ENCODE data around the gene MED15. TPM values are rescaled to one million over a fixed set of nuclear protein-coding genes. Genes with fewer than 3 reads are reported as not detected.

MED15 gene
- total and polyA plus RNA-seq, 2 of the 4 experiments (the other 2 are of a cell fraction) = 19.0 to 68.8 TPM

DNA sequence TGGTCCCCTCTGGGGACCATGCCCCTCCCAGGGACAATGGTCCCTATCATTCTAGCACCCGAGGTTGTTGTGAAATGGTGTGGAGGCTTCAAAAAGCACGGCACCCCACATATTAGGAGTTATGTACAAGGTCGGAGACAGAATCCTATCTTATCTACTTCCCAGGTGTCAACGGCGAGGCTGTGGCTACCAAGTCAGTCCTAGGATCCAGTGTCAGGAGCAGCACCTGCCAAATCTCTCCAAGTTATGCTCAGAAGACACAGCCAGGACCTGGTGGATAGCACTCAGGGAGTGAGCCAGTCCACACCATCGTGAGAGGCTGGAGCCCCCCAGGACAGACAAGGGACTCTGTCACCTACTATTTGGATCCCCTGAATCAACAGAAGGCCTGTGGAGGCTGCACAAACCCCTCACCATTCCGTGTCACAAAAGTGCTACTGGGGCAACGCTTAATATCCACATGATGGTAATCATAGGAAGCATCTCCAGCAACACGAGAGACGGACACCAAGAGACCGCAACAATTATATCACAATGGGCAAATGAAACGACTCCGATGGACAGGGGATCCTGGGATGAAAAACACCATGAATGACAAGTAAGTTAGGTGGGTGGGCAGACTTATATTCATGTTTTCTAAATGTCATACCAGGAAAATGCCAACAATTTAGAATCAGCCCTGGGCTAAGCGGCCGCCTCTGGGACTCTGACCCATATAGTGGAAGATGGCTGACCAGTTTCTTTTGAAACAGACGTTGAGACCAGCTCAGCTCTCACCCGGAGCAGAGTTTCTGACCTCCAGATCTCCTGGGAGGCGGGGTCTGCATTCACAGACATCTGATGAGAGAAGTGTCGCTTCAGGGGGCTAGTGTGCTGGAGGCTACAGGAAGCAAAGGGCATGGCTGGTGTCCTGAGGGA lies 108.4 kb downstream of the MED15 start:
- Histone ChIP-seq H3K4me1 (ENCODE audit: control insufficient read depth, insufficient read depth, low read length) (no peaks in the 10 kb centered on the region), H3K4ac (ENCODE audit: low read depth, low read length) (no peak overlapping the region), H3K9me1 (ENCODE audit: insufficient read depth, low read length) (no peaks in the 10 kb centered on the region), H3K23ac (ENCODE audit: low read depth, low read length) (no peak overlapping the region), H2BK5ac (ENCODE audit: low read depth, low read length, poor library complexity, severe bottlenecking) (no peak overlapping the region), H4K91ac (ENCODE audit: insufficient read depth, low read depth, low read length) (no peak overlapping the region), H3K4me2 (ENCODE audit: low read depth, low read length) (no peak overlapping the region), H3K56ac (ENCODE audit: extremely low read depth, insufficient read depth, low read length) (no peak overlapping the region), H2BK120ac (ENCODE audit: low read depth, low read length) (no peak overlapping the region), H3K27me3 (ENCODE audit: control insufficient read depth, insufficient read depth, low read length) (peaks cover 54% of the 10 kb centered on the region), H2AK5ac (ENCODE audit: low read depth, low read length) (no peak overlapping the region), H3K36me3 (ENCODE audit: control insufficient read depth, insufficient read depth, low read length) (no peaks in the 10 kb centered on the region), H3K14ac (replicated peaks; ENCODE audit: low read depth, low read length) (no peak overlapping the region), H4K20me1 (ENCODE audit: insufficient read depth, low read length) (no peaks in the 10 kb centered on the region), H2AK9ac (replicated peaks; ENCODE audit: low read depth, low read length, poor library complexity) (no peak overlapping the region), H3K79me1 (ENCODE audit: low read depth in 1 of 2, low read length in 2 of 2) (no peaks in the 10 kb centered on the region), H2BK20ac (ENCODE audit: low read depth, low read length) (no peak overlapping the region), H2AFZ (replicated peaks; ENCODE audit: low read length, poor library complexity) (no peak overlapping the region), H4K5ac (ENCODE audit: low read depth, low read length) (no peak overlapping the region), H3K9ac (ENCODE audit: low read depth, low read length) (no peak overlapping the region), H4K8ac (ENCODE audit: low read depth in 2 of 2, low read length in 2 of 2) (no peak overlapping the region), H3K4me3 (ENCODE audit: insufficient read depth, low read depth, low read length) (no peak overlapping the region), H3K27ac (ENCODE audit: insufficient read depth, low read length) (no peak overlapping the region), H2BK15ac (ENCODE audit: low read depth, low read length) (no peak overlapping the region), H3K18ac (ENCODE audit: low read depth, low read length) (no peak overlapping the region), H3K9me3 (ENCODE audit: control insufficient read depth, insufficient read depth, low read length) (no peaks in the 10 kb centered on the region)
- ChIA-PET CTCF (no interaction called here), POLR2A (ENCODE audit: unreplicated experiment) (no interaction called here)
- 33% methylated on average over 1 of the region's 19 CpGs; no CpG with 5 or more reads in 1 of the 2 experiments for WGBS, 2 experiments (ENCODE audit: extremely low coverage in 2 of 2, insufficient read length in 1 of 2)
- BruUV-seq (replicated peaks) = no TSS peak
- DNase-seq = no peak
- intact Hi-C loops (cut with micrococcal nuclease) (no loop called here), dilution Hi-C loops (cut with HindIII; ENCODE audit: low sequenced_read_pairs, unreplicated experiment) (no loop called here), in situ Hi-C loops (cut with MboI; ENCODE audit: low sequenced_read_pairs) (no loop called here)
- no peak for ATAC-seq (ENCODE audit: low read depth)
- TF ChIP-seq RFX5 (IDR thresholded peaks at IDR 0.05; ENCODE audit: low read depth, low read length) = no peak
- TF ChIP-seq NFE2L2 (IDR thresholded peaks at IDR 0.05; ENCODE audit: low read depth, low read length) = no peak
- TF ChIP-seq POLR2A (IDR thresholded peaks at IDR 0.05; ENCODE audit: low read depth, low read length) = no peak
- no peak for TF ChIP-seq BHLHE40 (IDR thresholded peaks at IDR 0.05; ENCODE audit: low read depth, low read length)
- no peak for TF ChIP-seq MAFK (IDR thresholded peaks at IDR 0.05; ENCODE audit: low read depth, low read length)
- TF ChIP-seq RAD21 (IDR thresholded peaks at IDR 0.05; ENCODE audit: low read length) = no peak

All from IMR-90 (cell line).